Measurements from ENCODE around the gene SCN4B.
A peak's percentile ranks its signal among the peaks of the same experiment; 100 is the strongest.

Gene SCN4B

GRCh38 chr11:118174006-118174567, 21.5 kb upstream of the SCN4B start:
- no peak for DNase-seq

GRCh38 chr11:118172356-118172755, 19.7 kb upstream of the SCN4B start:
- no peak for DNase-seq

- peak; percentile 50 for DNase-seq
Observed at GRCh38 chr11:118171269-118172062, 18.8 kb upstream of the SCN4B start.

- no peak for DNase-seq
Observed at GRCh38 chr11:118170882-118171268, 18.3 kb upstream of the SCN4B start.

GRCh38 chr11:118170231-118170630, 17.6 kb upstream of the SCN4B start:
- no peak for DNase-seq

GRCh38 chr11:118169300-118170140, 16.9 kb upstream of the SCN4B start:
- no peak for DNase-seq

- DNase-seq: no peak
Observed at GRCh38 chr11:118168751-118169150, 16.1 kb upstream of the SCN4B start.

GRCh38 chr11:118168316-118168715, 15.7 kb upstream of the SCN4B start:
- DNase-seq: no peak

- no peak for DNase-seq
Observed at GRCh38 chr11:118167906-118168305, 15.3 kb upstream of the SCN4B start.

- no peak for DNase-seq
Observed at GRCh38 chr11:118167253-118167652, 14.6 kb upstream of the SCN4B start.

GRCh38 chr11:118166641-118167040, 14.0 kb upstream of the SCN4B start:
- DNase-seq: no peak

- no peak for DNase-seq
Observed at GRCh38 chr11:118164885-118165284, 12.3 kb upstream of the SCN4B start.

- DNase-seq: no peak
Observed at GRCh38 chr11:118163494-118163893, 10.9 kb upstream of the SCN4B start.

- no peak for DNase-seq
Observed at GRCh38 chr11:118162846-118163245, 10.2 kb upstream of the SCN4B start.

- no peak for DNase-seq
Observed at GRCh38 chr11:118161786-118162185, 9.2 kb upstream of the SCN4B start.

- DNase-seq: no peak
Observed at GRCh38 chr11:118157186-118157895, 4.7 kb upstream of the SCN4B start.

- no peak for DNase-seq
Observed at GRCh38 chr11:118156531-118157185, 4.0 kb upstream of the SCN4B start.

- no peak for DNase-seq
Observed at GRCh38 chr11:118155776-118156530, 3.3 kb upstream of the SCN4B start.

- DNase-seq: no peak
Observed at GRCh38 chr11:118154641-118155040, 2.0 kb upstream of the SCN4B start.

GRCh38 chr11:118153976-118154375, 1.4 kb upstream of the SCN4B start:
- DNase-seq: no peak

- no peak for DNase-seq
Observed at GRCh38 chr11:118153516-118153915, 893 bp upstream of the SCN4B start.
